C4-2B (cell line): ENCODE results near the gene HLA-G.
"Not testable (repeated sequence)": the region's sequence is repeated elsewhere in the genome, so short reads cannot be mapped to it uniquely, and the experiment has no call there.

ENCODE experiments used
- H3K27ac ChIP-seq: fragments of 450-650 bp; 2 replicates; pipeline ENCODE4 v1.5.1; 2017
- CTCF ChIP-seq: fragments of 450-650 bp; conservative IDR thresholded peaks from 2 replicates; pipeline ENCODE4 v1.5.1; 2017; ENCODE audit warnings: mild to moderate bottlenecking
- ZFX ChIP-seq: fragments of 450-650 bp; IDR thresholded peaks from 2 replicates; pipeline ENCODE4 v1.6.1; 2017

HLA-G gene

GRCh38 chr6:29872791-29873190 lies 45.2 kb downstream of the HLA-G start:
- no peak for TF ChIP-seq CTCF
- no peak for TF ChIP-seq ZFX
- H3K27ac ChIP-seq = no peak overlapping the region

GRCh38 chr6:29875257-29875656 lies 47.6 kb downstream of the HLA-G start:
- H3K27ac ChIP-seq = no peak overlapping the region
- TF ChIP-seq ZFX (no peak), CTCF (no peak)

GRCh38 chr6:29875734-29876133 lies 48.1 kb downstream of the HLA-G start:
- H3K27ac ChIP-seq = not testable (repeated sequence)
